Activated CD4-positive, alpha-beta T cell treated with anti-CD3 and anti-CD28 coated beads for 48 hours (primary cell): ENCODE measurements around the gene EFHC1.

Source experiments
- DNase-seq: peaks from one replicate; pipeline ENCODE4 v3.0.0-alpha.2; 2020

EFHC1 gene

GRCh38 chr6:52522151-52522626 is 102.0 kb downstream of the EFHC1 start:
- no peak for DNase-seq

DNA sequence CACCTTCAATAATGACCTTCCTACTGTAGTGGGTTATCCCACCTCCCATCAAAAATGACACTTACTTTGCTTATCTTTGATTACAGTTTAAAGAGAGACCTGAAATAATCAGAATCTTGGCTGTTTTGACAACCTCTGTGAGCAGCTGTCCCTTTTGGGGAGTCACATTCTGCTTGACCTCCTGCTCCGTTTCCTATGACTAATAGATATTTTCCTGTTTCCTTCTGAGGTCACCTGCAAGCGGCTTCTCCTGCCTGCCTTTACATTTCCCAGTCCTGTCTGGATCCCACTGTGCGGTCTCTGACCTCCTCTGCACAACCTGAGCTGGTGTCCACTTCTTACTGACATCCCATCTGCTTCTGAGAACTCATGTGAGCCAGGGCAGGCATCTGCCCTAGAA is 102.5 kb downstream of the EFHC1 start:
- no peak for DNase-seq

DNA sequence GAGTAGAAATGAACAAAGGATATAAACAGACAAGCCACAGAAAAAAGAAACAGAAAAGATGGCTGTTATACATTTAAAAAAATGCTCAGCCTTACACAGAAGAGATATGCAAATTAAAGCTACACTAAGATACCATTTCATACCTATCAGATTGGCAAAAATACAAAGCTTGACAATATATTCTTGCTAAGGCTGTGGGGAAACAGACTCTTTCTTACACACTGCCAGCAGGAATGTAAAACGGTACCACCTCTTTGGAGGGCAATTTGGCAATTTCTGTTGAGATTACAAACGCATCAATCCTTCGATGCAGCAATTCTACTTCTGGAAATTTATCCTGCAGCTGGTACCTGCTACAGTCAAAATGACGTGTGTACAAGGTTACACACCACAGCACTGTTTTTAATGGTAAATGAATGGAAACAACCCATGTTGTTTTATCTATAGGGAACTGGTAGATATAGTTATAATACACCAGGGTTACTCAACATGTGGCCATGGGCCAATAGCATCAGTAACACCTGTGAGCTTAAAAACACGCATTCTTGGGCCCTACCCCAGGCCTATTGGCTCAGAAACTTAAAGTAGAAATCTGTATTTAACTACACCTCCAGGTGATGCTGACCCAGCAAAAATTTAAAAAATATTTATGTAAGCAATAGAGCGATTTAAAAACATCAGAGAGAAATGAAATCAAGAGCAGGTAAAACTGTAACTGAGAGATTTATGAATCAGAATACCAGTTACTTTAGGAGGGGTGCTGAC is 103.4 kb downstream of the EFHC1 start:
- no peak for DNase-seq

- no peak for DNase-seq
Observed at GRCh38 chr6:52524918-52525317, 104.8 kb downstream of the EFHC1 start.

DNA sequence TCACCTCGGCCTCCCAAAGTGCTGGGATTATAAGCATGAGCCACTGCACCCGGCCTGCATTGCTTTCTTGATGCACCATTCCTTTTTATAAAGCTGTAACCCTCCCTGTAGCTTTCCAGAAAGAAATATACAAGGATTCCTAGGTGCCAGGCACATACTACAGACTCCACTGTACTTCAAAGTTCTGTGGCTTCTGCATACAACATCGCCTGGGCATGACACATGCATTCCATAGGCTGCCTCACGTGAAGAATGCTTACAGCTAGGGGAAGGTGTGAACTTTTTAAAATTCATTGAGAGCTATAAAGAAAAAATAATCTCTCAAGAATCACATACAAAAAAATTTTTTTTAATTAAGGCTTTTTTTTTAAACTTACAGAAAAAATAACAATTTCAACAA is 106.5 kb downstream of the EFHC1 start:
- no peak for DNase-seq

DNA sequence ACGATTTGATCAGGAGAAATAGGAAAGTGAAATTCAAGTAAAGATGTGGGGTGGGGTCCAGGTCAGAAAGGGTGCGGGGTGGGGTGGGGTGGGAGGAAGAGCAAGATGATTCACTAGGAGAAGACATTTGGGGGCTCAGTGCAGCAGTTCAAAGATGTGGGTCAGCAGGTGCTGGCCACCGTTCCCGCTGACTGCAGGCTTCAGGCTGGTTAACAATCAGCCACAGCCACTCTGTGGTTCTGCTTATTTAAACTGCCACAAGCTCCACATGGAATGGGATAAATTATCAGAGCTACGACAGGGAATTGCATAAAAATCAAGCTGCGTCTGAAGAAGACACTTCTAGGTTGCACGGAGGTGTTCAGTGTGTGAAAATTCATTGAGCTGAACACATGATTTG is 107.3 kb downstream of the EFHC1 start:
- no peak for DNase-seq

- DNase-seq, result no peak
Observed at GRCh38 chr6:52529311-52529710, 109.2 kb downstream of the EFHC1 start.

DNA sequence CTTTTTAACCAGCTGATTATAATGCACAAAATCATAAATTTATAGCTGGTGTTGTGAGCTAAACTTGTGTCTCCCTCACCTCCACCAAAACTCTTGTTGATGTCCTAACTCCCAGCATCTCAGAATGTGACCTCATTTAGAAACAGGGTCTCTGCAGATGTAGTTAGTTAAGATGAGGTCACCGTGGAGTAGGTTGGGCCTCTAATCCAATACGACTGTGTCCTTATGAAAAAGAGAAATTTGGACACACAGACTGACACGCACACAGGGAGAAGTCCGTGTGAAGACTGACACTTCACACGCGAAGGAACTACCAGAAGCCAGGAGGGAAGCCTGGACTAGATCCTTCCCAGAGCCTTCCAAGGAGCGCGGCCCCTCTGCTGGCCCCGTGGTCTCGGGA is 110.2 kb downstream of the EFHC1 start:
- DNase-seq, result no peak

DNA sequence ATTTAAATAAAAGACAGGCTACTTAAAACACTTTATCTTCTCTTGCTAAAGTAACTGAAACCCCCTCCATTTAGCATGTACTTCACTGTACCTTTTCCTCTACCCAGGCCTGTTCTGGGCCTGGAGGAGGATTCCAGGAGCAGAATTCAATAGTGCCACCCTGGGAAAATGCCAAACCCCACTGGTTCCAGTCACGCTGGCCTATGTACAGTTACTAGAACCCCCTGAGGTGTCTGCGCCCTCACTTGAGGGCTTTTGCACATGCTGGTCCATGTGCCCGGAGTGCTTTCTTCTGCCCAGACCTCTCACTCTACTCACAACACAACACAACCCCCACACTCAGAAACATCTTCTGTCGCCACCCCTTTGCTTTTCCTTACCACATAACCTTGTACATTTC is 111.3 kb downstream of the EFHC1 start:
- DNase-seq, result no peak

- no peak for DNase-seq
Observed at GRCh38 chr6:52531834-52532233, 111.7 kb downstream of the EFHC1 start.

- no peak for DNase-seq
Observed at GRCh38 chr6:52532457-52532856, 112.3 kb downstream of the EFHC1 start.

DNA sequence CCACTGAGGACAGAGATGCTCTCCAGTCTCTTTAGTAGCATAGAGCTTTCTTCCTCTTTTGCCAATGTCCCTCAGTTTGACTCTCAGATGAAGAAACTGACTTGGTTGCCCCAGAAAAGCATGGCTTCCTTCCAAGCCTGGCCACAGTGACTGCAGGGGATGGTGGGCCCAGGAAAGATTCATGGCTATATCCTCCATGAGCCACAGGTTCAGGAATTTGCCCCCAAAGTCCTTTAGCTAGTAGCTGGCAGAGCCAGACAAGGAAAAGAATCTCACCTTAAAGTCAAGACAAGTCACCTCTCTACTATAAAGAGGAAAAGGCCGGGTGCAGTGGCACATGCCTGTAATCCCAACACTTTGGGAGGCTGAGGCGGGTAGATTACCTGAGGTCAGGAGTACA is 113.3 kb downstream of the EFHC1 start:
- no peak for DNase-seq

GRCh38 chr6:52534363-52534762 is 114.2 kb downstream of the EFHC1 start:
- DNase-seq, result no peak

- peak; percentile 45 for DNase-seq
Observed at GRCh38 chr6:52534966-52535390, 114.8 kb downstream of the EFHC1 start.

DNA sequence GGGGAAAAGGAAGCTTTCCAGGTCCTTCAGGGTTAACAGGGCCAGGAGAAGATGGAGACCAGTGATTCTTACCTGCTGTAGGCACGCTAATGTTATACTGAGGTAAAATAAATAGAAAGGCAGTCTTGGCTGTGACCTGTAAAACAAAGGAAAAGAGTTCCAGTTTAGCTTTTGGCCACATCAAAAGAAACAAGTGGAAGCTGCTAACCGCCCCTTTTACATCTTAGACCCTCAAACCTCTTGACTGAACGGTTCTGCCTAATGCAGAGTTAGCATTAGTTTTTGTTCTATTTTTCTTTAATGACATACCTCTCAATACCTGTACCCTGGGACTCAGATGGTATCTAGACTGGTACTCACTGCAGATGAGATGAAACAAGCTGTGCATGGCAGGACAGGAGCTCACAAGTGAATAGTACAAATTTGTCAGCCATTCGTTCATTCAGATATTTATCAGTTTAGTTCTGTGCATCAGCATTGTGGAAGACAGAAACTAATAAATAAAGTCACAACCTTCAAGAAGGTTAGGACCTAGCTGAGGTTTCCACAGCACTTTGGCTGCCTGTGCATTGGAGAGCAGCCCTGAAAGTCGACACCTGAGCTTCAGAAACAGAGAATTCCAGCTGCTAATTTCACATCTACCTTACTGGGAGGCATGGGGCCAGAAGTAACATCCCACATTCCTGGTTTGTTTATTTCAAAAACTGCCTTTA is 115.7 kb downstream of the EFHC1 start:
- DNase-seq, result no peak

GRCh38 chr6:52536424-52536916 is 116.3 kb downstream of the EFHC1 start:
- no peak for DNase-seq

- DNase-seq, result peak; percentile 12
Observed at GRCh38 chr6:52537001-52537753, 117.0 kb downstream of the EFHC1 start.

GRCh38 chr6:52538252-52538900 is 118.2 kb downstream of the EFHC1 start:
- DNase-seq, result no peak

- no peak for DNase-seq
Observed at GRCh38 chr6:52538901-52539354, 118.8 kb downstream of the EFHC1 start.

DNA sequence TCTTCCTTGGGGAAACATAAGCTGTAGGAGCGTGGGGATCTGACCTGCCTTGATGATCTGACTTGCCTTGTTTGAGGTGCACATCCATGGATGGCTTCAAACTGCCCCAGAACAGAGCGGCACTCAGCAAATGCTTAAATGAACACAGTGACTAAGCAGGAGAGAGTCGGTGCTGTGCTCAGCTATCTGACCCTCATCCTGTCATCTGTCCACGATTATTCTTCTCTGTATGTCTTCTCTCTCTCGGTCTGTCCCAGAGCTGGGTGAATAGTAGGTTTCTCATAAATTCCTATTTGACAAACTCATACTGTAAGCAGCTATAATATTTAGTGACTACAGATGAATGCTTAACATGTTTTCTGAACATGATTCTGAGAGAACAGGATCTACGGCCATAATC is 119.5 kb downstream of the EFHC1 start:
- no peak for DNase-seq

DNA sequence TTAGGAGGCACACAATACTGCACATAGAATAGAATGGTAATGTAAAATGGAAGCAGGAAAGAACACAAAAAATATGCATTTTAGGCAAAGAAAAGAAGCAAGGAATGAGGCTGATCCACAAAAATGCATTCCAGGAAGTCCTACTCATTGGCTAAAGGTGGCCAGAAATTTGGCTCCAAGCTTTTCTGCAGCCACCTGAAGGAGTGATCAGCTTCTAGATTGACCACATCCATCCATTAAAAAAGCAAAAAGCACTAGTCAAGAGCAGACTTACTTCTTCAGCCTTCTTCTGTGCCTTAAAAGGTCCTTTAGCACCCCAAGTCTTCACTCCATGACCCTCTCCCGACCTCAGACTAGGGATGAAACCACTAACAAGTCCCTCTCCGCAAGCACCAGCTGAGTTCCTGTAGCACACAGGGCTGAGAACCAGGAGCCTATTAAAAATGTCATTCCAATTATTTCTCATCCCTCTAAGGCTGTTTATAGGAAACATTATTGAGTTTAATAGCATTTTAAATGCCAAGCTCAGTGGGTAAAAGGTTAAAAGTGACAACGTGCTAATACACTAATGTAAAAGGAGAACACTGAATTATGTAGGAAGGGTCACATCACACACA is 120.3 kb downstream of the EFHC1 start:
- no peak for DNase-seq

- no peak for DNase-seq
Observed at GRCh38 chr6:52541135-52541534, 121.0 kb downstream of the EFHC1 start.
